Measurements from ENCODE around the gene PKNOX2. TPM values are rescaled to one million over a fixed set of nuclear protein-coding genes. Genes with fewer than 3 reads are reported as not detected.

PKNOX2 gene
- total RNA-seq, 1 experiment from 2014 or later: 13.1 TPM

- no peak overlapping the region for H3K27ac ChIP-seq
- no peak overlapping the region for H3K4me3 ChIP-seq
- H3K4me1 ChIP-seq: peaks cover 56% of the 10 kb centered on the region
These were observed 177.9 kb downstream of the PKNOX2 start for GRCh38 chr11:125342281-125342930.

GRCh38 chr11:125343086-125343717, 178.7 kb downstream of the PKNOX2 start:
- DNase-seq: no peak
- no peaks in the 10 kb centered on the region for H3K27me3 ChIP-seq
- H3K36me3 ChIP-seq: no peaks in the 10 kb centered on the region
- peaks cover 60% of the 10 kb centered on the region for H3K4me1 ChIP-seq
- H3K27ac ChIP-seq: no peak overlapping the region
- H3K9me3 ChIP-seq (replicated peaks): no peaks in the 10 kb centered on the region
- no peak overlapping the region for H3K4me3 ChIP-seq

More at GRCh38 chr11:125342281-125342930, 177.9 kb downstream of the PKNOX2 start:
- Histone ChIP-seq H3K27me3 (no peaks in the 10 kb centered on the region), H3K9me3 (replicated peaks) (no peaks in the 10 kb centered on the region), H3K36me3 (no peaks in the 10 kb centered on the region)
- no peak for DNase-seq

- no peak overlapping the region for H3K4me3 ChIP-seq
- H3K9me3 ChIP-seq (replicated peaks): no peaks in the 10 kb centered on the region
- peak in 1 of 2 experiments; percentile 24 for DNase-seq
- H3K27me3 ChIP-seq: no peaks in the 10 kb centered on the region
- no peaks in the 10 kb centered on the region for H3K36me3 ChIP-seq
- H3K4me1 ChIP-seq: peaks cover 60% of the 10 kb centered on the region
- no peak overlapping the region for H3K27ac ChIP-seq
These were observed 179.2 kb downstream of the PKNOX2 start for GRCh38 chr11:125343718-125344131.

- Histone ChIP-seq H3K4me3 (no peak overlapping the region), H3K27me3 (no peaks in the 10 kb centered on the region), H3K9me3 (replicated peaks) (no peaks in the 10 kb centered on the region), H3K4me1 (peaks cover 54% of the 10 kb centered on the region), H3K27ac (no peak overlapping the region), H3K36me3 (no peaks in the 10 kb centered on the region)
- DNase-seq: no peak
These were observed 180.4 kb downstream of the PKNOX2 start for GRCh38 chr11:125344846-125345420.

- no peaks in the 10 kb centered on the region for H3K36me3 ChIP-seq
- DNase-seq: peak; percentile 73 to 86
- 0 out of 2 replicates have a peak overlapping the region, but pooled peaks have one; percentile 32 for H3K27ac ChIP-seq
- H3K9me3 ChIP-seq (replicated peaks): no peaks in the 10 kb centered on the region
- H3K4me3 ChIP-seq: no peak overlapping the region
- H3K27me3 ChIP-seq: no peaks in the 10 kb centered on the region
- H3K4me1 ChIP-seq: peaks cover 48% of the 10 kb centered on the region
These were observed 181.0 kb downstream of the PKNOX2 start for GRCh38 chr11:125345421-125346178.

- H3K36me3 ChIP-seq: no peaks in the 10 kb centered on the region
- no peak for DNase-seq
- H3K27ac ChIP-seq: peak overlapping the region; percentile 32; the same call in 1 of the 2 replicates
- no peak overlapping the region for H3K4me3 ChIP-seq
- H3K9me3 ChIP-seq (replicated peaks): no peaks in the 10 kb centered on the region
- H3K27me3 ChIP-seq: no peaks in the 10 kb centered on the region
- peaks cover 47% of the 10 kb centered on the region for H3K4me1 ChIP-seq
These were observed 181.6 kb downstream of the PKNOX2 start for GRCh38 chr11:125346179-125346530.

- H3K9me3 ChIP-seq (replicated peaks): no peaks in the 10 kb centered on the region
- no peaks in the 10 kb centered on the region for H3K36me3 ChIP-seq
These were observed 182.2 kb downstream of the PKNOX2 start for GRCh38 chr11:125346565-125347260.

GRCh38 chr11:125347261-125347585, 182.7 kb downstream of the PKNOX2 start:
- H3K27ac ChIP-seq: no peak overlapping the region
- no peak overlapping the region for H3K4me3 ChIP-seq
- peaks cover 47% of the 10 kb centered on the region for H3K4me1 ChIP-seq
- no peaks in the 10 kb centered on the region for H3K27me3 ChIP-seq
- no peaks in the 10 kb centered on the region for H3K9me3 ChIP-seq (replicated peaks)
- H3K36me3 ChIP-seq: no peaks in the 10 kb centered on the region
- no peak for DNase-seq

More at GRCh38 chr11:125346565-125347260, 182.2 kb downstream of the PKNOX2 start:
- peak overlapping the region; percentile 32; the same call in 1 of the 2 replicates for H3K27ac ChIP-seq
- H3K27me3 ChIP-seq: no peaks in the 10 kb centered on the region
- no peak for DNase-seq
- H3K4me1 ChIP-seq: peaks cover 47% of the 10 kb centered on the region
- H3K4me3 ChIP-seq: no peak overlapping the region

GRCh38 chr11:125348141-125348651, 183.6 kb downstream of the PKNOX2 start:
- H3K9me3 ChIP-seq (replicated peaks): no peaks in the 10 kb centered on the region
- H3K36me3 ChIP-seq: no peaks in the 10 kb centered on the region
- H3K4me1 ChIP-seq: peaks cover 44% of the 10 kb centered on the region
- H3K27ac ChIP-seq: peak overlapping the region; percentile 84
- no peaks in the 10 kb centered on the region for H3K27me3 ChIP-seq
- DNase-seq: peak; percentile 73 to 82
- H3K4me3 ChIP-seq: no peak overlapping the region

GRCh38 chr11:125348674-125349309, 184.2 kb downstream of the PKNOX2 start:
- H3K4me1 ChIP-seq: peaks cover 39% of the 10 kb centered on the region
- H3K9me3 ChIP-seq (replicated peaks): no peaks in the 10 kb centered on the region
- H3K27me3 ChIP-seq: no peaks in the 10 kb centered on the region
- no peaks in the 10 kb centered on the region for H3K36me3 ChIP-seq
- H3K4me3 ChIP-seq: no peak overlapping the region
- peak; percentile 69 to 85 for DNase-seq
- H3K27ac ChIP-seq: peak overlapping the region; percentile 84

- no peaks in the 10 kb centered on the region for H3K27me3 ChIP-seq
- H3K4me3 ChIP-seq: no peak overlapping the region
- no peak overlapping the region for H3K27ac ChIP-seq
- H3K9me3 ChIP-seq (replicated peaks): no peaks in the 10 kb centered on the region
- no peak for DNase-seq
- peaks cover 33% of the 10 kb centered on the region for H3K4me1 ChIP-seq
- H3K36me3 ChIP-seq: no peaks in the 10 kb centered on the region
These were observed 185.9 kb downstream of the PKNOX2 start for GRCh38 chr11:125350206-125351032.

- Histone ChIP-seq H3K27me3 (no peaks in the 10 kb centered on the region), H3K27ac (no peak overlapping the region), H3K4me3 (no peak overlapping the region), H3K4me1 (peaks cover 28% of the 10 kb centered on the region), H3K36me3 (no peaks in the 10 kb centered on the region), H3K9me3 (replicated peaks) (no peaks in the 10 kb centered on the region)
- no peak for DNase-seq
These were observed 186.7 kb downstream of the PKNOX2 start for GRCh38 chr11:125351033-125351867.

GRCh38 chr11:125351868-125352250, 187.3 kb downstream of the PKNOX2 start:
- no peak overlapping the region for H3K27ac ChIP-seq
- H3K4me3 ChIP-seq: no peak overlapping the region
- peaks cover 22% of the 10 kb centered on the region for H3K4me1 ChIP-seq
- no peaks in the 10 kb centered on the region for H3K36me3 ChIP-seq
- H3K27me3 ChIP-seq: no peaks in the 10 kb centered on the region
- no peaks in the 10 kb centered on the region for H3K9me3 ChIP-seq (replicated peaks)
- DNase-seq: no peak

All from SJCRH30 (cell line).